Uterus (tissue), 4 donors: ENCODE results near the gene ATP6V0B. TPM values are rescaled to one million over a fixed set of nuclear protein-coding genes. Genes with fewer than 3 reads are reported as not detected.

Source experiments
- DNase-seq, 2 donors: peaks; one replicate each; pipeline ENCODE4 v3.0.0-alpha.2; 2019 to 2020
- H3K27ac ChIP-seq, 2 donors: fragments of 200-600 bp; sonication (generic); 1 replicate in 1 of 2; 2 replicates in 1 of 2; pipeline ENCODE4 v1.5.1; 2016 to 2018
- H3K27me3 ChIP-seq, 2 donors: fragments of 200-600 bp; sonication (generic); one replicate each; pipeline ENCODE4 v1.5.1; 2018 to 2019; ENCODE audit warnings: control low read depth in 1 of 2
- H3K36me3 ChIP-seq, 2 donors: fragments of 200-600 bp; sonication (generic); one replicate each; pipeline ENCODE4 v1.5.1; 2019; ENCODE audit warnings: control low read depth in 1 of 2
- H3K4me1 ChIP-seq, 2 donors: fragments of 200-600 bp; sonication (generic); one replicate each; pipeline ENCODE4 v1.5.1; 2018 to 2019; ENCODE audit warnings: control low read depth in 1 of 2
- H3K4me3 ChIP-seq, 2 donors: fragments of 200-600 bp; sonication (generic); 1 replicate in 1 of 2; 2 replicates in 1 of 2; pipeline ENCODE4 v1.5.1; 2018 to 2019; ENCODE audit warnings: mild to moderate bottlenecking in 1 of 2
- H3K9me3 ChIP-seq, 2 donors: fragments of 200-600 bp; sonication (generic); one replicate each; pipeline ENCODE4 v1.5.1; 2019; ENCODE audit warnings: control low read depth in 1 of 2
- CTCF ChIP-seq, 4 experiments: fragments of 200-600 bp in 2 of 4; fragments of 450-650 bp in 2 of 4; sonication (generic) in 2 of 4; IDR thresholded peaks; one replicate each; pipeline ENCODE4 v1.5.1; 2016 to 2019; ENCODE audit warnings: antibody characterized with exemption in 4 of 4, mild to moderate bottlenecking in 2 of 4, moderate library complexity in 1 of 4
- POLR2A ChIP-seq, 2 donors: fragments of 450-650 bp; IDR thresholded peaks; one replicate each; pipeline ENCODE4 v1.6.1; 2016; ENCODE audit warnings: antibody characterized with exemption in 2 of 2, mild to moderate bottlenecking in 1 of 2, moderate library complexity in 1 of 2
- intact Hi-C: fragments of 100-400 bp; cut with DNase I; formaldehyde crosslinking; loops from one replicate; pipeline ENCODE4 v1.15.1; 2023; ENCODE audit warnings: low total_unique reads
- total RNA-seq, 4 donors: library from RNA; depleted of rRNA in 3 of 4; stranded (reverse); fragments of >200 nt in 3 of 4; gene quantifications; one replicate each; pipeline versions ENCODE4 v1.1.0 to v1.2.4, GENCODE V29; 2014 to 2023
- donor health status: DM: yes; HTN: yes; CAD: no.

The ATP6V0B gene
- total RNA-seq, 4 donors from 2014 or later = 49.6 to 183 (median 65.4) TPM

GRCh38 chr1:43938383-43938782, 36.4 kb upstream of the ATP6V0B start:
- TF ChIP-seq POLR2A (IDR thresholded peaks at IDR 0.05) (no peak), CTCF (IDR thresholded peaks at IDR 0.05) (no peak)
- H3K4me3 ChIP-seq = no peak overlapping the region
- H3K9me3 ChIP-seq = no peaks in the 10 kb centered on the region
- no peak for DNase-seq
- H3K36me3 ChIP-seq = no peaks in the 10 kb centered on the region
- H3K27ac ChIP-seq = no peak overlapping the region
- intact Hi-C loops = loop anchor here (5.0 kb wide), 1 partner anchor 176 kb away; no protein-coding TSS in a partner anchor
- H3K27me3 ChIP-seq = no peaks in the 10 kb centered on the region
- H3K4me1 ChIP-seq = peaks cover 0 to 4% of the 10 kb centered on the region in 2 donors

- Histone ChIP-seq H3K27me3 (no peaks in the 10 kb centered on the region), H3K9me3 (no peaks in the 10 kb centered on the region), H3K4me1 (no peaks in the 10 kb centered on the region), H3K4me3 (no peak overlapping the region), H3K36me3 (no peaks in the 10 kb centered on the region), H3K27ac (no peak overlapping the region)
- DNase-seq = no peak
- intact Hi-C loops = loop anchor here (5.0 kb wide), 1 partner anchor 177 kb away; no protein-coding TSS in a partner anchor
- TF ChIP-seq CTCF (IDR thresholded peaks at IDR 0.05) (no peak), POLR2A (IDR thresholded peaks at IDR 0.05) (no peak)
These were observed 35.7 kb upstream of the ATP6V0B start for GRCh38 chr1:43938892-43939587.

GRCh38 chr1:43942411-43942810, 32.3 kb upstream of the ATP6V0B start:
- Histone ChIP-seq H3K36me3 (no peaks in the 10 kb centered on the region), H3K27me3 (no peaks in the 10 kb centered on the region), H3K4me3 (no peak overlapping the region), H3K27ac (no peak overlapping the region), H3K9me3 (no peaks in the 10 kb centered on the region), H3K4me1 (peaks cover 0 to under 1% of the 10 kb centered on the region in 2 donors)
- intact Hi-C loops = no loop called here
- no peak for DNase-seq
- TF ChIP-seq CTCF (IDR thresholded peaks at IDR 0.05) (no peak), POLR2A (IDR thresholded peaks at IDR 0.05) (no peak)

- Histone ChIP-seq H3K36me3 (no peaks in the 10 kb centered on the region), H3K27ac (no peak overlapping the region), H3K4me3 (no peak overlapping the region), H3K27me3 (no peaks in the 10 kb centered on the region), H3K4me1 (peaks cover 0 to 15% of the 10 kb centered on the region in 2 donors), H3K9me3 (no peaks in the 10 kb centered on the region)
- intact Hi-C loops = no loop called here
- TF ChIP-seq POLR2A (IDR thresholded peaks at IDR 0.05) (no peak), CTCF (IDR thresholded peaks at IDR 0.05) (no peak)
- no peak for DNase-seq
These were observed 29.9 kb upstream of the ATP6V0B start for GRCh38 chr1:43944860-43945259.

- intact Hi-C loops = no loop called here
- Histone ChIP-seq H3K4me1 (peaks cover 0 to 15% of the 10 kb centered on the region in 2 donors), H3K36me3 (no peaks in the 10 kb centered on the region), H3K27me3 (no peaks in the 10 kb centered on the region), H3K27ac (peak overlapping the region; percentile 92 to 95), H3K9me3 (no peaks in the 10 kb centered on the region), H3K4me3 (peak overlapping the region; percentile 67 to 72)
- no peak for TF ChIP-seq POLR2A (IDR thresholded peaks at IDR 0.05)
- no peak for TF ChIP-seq CTCF (IDR thresholded peaks at IDR 0.05)
- no peak for DNase-seq
These were observed 29.0 kb upstream of the ATP6V0B start for GRCh38 chr1:43945674-43946235.
